ENCODE measurements around the gene GNA12.

- no peak for TF ChIP-seq GATA3 (IDR thresholded peaks at IDR 0.05; ENCODE audit: low read depth, low read length)
- no peak for TF ChIP-seq GATA2 (IDR thresholded peaks at IDR 0.05; ENCODE audit: low read depth, low read length)
Observed at GRCh38 chr7:2863461-2864066, 19.5 kb upstream of the GNA12 start.

All from SH-SY5Y (cell line).